ENCODE data around the gene KIRREL3.

DNA sequence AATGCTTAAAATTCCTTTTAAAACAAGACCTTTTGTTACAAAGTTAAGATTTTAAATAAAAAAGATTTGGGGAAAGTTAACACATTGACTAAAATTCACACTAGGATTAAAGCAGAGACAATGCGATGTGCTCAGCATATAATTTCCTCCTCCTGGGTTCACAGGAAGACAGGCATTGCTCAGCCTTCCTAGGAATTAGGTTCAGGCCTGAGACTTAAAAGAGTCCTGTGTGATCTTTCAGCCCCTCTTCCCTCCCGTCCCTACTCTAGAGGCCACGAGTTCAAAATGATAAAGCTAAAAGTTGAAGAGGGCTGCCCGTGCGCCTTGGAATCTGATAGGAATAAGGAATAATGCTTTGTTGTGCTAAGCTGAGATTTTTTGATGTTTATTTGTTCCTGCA, 218.6 kb downstream of the KIRREL3 start:
- TF ChIP-seq CTCF (IDR thresholded peaks at IDR 0.05) (no peak), POLR2A (IDR thresholded peaks at IDR 0.05) (no peak)

Data from testis (tissue), 2 donors.